Lower leg skin (tissue), 4 donors: Measurements from ENCODE around the gene PARVG. TPM values are rescaled to one million over a fixed set of nuclear protein-coding genes. Genes with fewer than 3 reads are reported as not detected.
A peak's percentile ranks its signal among the peaks of the same experiment; 100 is the strongest.

Source experiments
- DNase-seq, 2 donors: peaks; one replicate each; pipeline ENCODE4 v3.0.0-alpha.2; 2019; ENCODE audit warnings: low spot score in 2 of 2
- H3K4me3 ChIP-seq: fragments of 200-600 bp; sonication (generic); 2 replicates; pipeline ENCODE4 v1.5.1; 2017; ENCODE audit warnings: mild to moderate bottlenecking, low read depth; ENCODE audit not compliant: poor library complexity, severe bottlenecking
- CTCF ChIP-seq, 3 donors: fragments of 450-650 bp; IDR thresholded peaks; one replicate each; pipeline ENCODE4 v1.5.1; 2016; ENCODE audit warnings: antibody characterized with exemption in 3 of 3, mild to moderate bottlenecking in 3 of 3, moderate library complexity in 2 of 3
- POLR2A ChIP-seq, 2 donors: fragments of 450-650 bp; IDR thresholded peaks; one replicate each; pipeline ENCODE4 v1.6.1; 2016 to 2017; ENCODE audit warnings: antibody characterized with exemption in 2 of 2, mild to moderate bottlenecking in 1 of 2, moderate library complexity in 1 of 2
- WGBS, 2 donors: methylation state at CpG; one replicate each; pipeline ENCODE4 v1.1.5; 2018; 5-methylcytosine and 5-hydroxymethylcytosine counted together
- intact Hi-C: fragments of 100-400 bp; cut with DNase I; formaldehyde crosslinking; loops from one replicate; pipeline ENCODE4 v1.15.0; 2023; ENCODE audit warnings: low total_unique reads
- total RNA-seq, 4 donors: library from RNA; depleted of rRNA; stranded (reverse); fragments of >200 nt; gene quantifications; one replicate each; pipeline ENCODE4 v1.1.0, GENCODE V29; 2016

PARVG gene
- total RNA-seq, 4 donors from 2014 or later: 2.0 to 11.1 (median 4.5) TPM

- no peak for TF ChIP-seq POLR2A (IDR thresholded peaks at IDR 0.05)
- no peak for TF ChIP-seq CTCF (IDR thresholded peaks at IDR 0.05)
Observed at GRCh38 chr22:44207173-44207980, 26.7 kb downstream of the PARVG start.

GRCh38 chr22:44207981-44208317, 27.2 kb downstream of the PARVG start:
- no peak for DNase-seq
- no peak overlapping the region for H3K4me3 ChIP-seq
- no peak for TF ChIP-seq POLR2A (IDR thresholded peaks at IDR 0.05)
- TF ChIP-seq CTCF (IDR thresholded peaks at IDR 0.05): no peak
- 71 to 72% methylated on average over 4 of the region's 4 CpGs for WGBS, 2 donors
- intact Hi-C loops: no loop called here

More at GRCh38 chr22:44207173-44207980, 26.7 kb downstream of the PARVG start:
- no peak overlapping the region for H3K4me3 ChIP-seq
- intact Hi-C loops: no loop called here
- WGBS, 2 donors: 84 to 89% methylated on average over 12 to 14 of the region's 16 CpGs
- DNase-seq: peak in 1 of 2 donors; percentile 68

GRCh38 chr22:44209343-44209742, 28.6 kb downstream of the PARVG start:
- H3K4me3 ChIP-seq: no peak overlapping the region
- no peak for TF ChIP-seq CTCF (IDR thresholded peaks at IDR 0.05)
- no peak for TF ChIP-seq POLR2A (IDR thresholded peaks at IDR 0.05)
- WGBS, 2 donors: 91% methylated on average over 3 of the region's 3 CpGs
- DNase-seq: no peak
- intact Hi-C loops: no loop called here

DNA sequence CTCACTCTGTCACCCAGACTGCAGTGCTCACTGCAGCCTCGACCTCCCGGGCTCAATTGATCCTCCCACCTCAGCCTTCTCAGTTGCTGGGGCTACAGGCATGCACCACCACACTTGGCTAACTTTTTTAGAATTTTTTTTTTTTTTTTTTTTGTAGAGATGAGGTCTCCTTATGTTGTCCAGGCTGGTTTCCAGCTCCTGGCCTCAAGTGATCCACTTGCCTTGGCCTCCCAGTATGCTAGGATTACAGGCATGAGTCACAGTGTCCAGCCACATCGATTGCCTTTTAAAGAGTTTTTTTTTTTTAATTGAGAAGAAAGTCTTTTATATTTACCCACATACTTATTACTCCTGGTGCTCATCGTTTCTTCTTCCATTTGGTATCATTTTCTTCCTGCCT, 30.0 kb downstream of the PARVG start:
- peak in 1 of 2 donors; percentile 52 for DNase-seq
- H3K4me3 ChIP-seq: no peak overlapping the region
- 77 to 78% methylated on average over 4 of the region's 4 CpGs for WGBS, 2 donors
- intact Hi-C loops: no loop called here
- no peak for TF ChIP-seq POLR2A (IDR thresholded peaks at IDR 0.05)

- no peak for TF ChIP-seq POLR2A (IDR thresholded peaks at IDR 0.05)
- no peak for TF ChIP-seq CTCF (IDR thresholded peaks at IDR 0.05)
- whole genome bisulfite sequencing, 2 donors: 56 to 60% methylated on average over 6 of the region's 6 CpGs
- H3K4me3 ChIP-seq: no peak overlapping the region
- peak in 1 of 2 donors; percentile 88 for DNase-seq
- intact Hi-C loops: no loop called here
Observed at GRCh38 chr22:44211256-44211945, 30.7 kb downstream of the PARVG start.
